HG03045 (cell line): Measurements from ENCODE around the gene ZDHHC24.

Experiments used
- ATAC-seq: cut with Tn5 transposase; IDR thresholded peaks from one replicate; pipeline ENCODE4 v1.9.1; 2021; ENCODE audit warnings: mild to moderate bottlenecking, moderate library complexity; ENCODE audit not compliant: unreplicated experiment

Gene ZDHHC24

GRCh38 chr11:66567787-66568123 is 21.9 kb upstream of the ZDHHC24 start:
- no peak for ATAC-seq

GRCh38 chr11:66566221-66566620 is 20.4 kb upstream of the ZDHHC24 start:
- no peak for ATAC-seq

GRCh38 chr11:66564984-66565383 is 19.1 kb upstream of the ZDHHC24 start:
- ATAC-seq: no peak

- ATAC-seq: no peak
Observed at GRCh38 chr11:66564538-66564937, 18.7 kb upstream of the ZDHHC24 start.

GRCh38 chr11:66563832-66564231 is 18.0 kb upstream of the ZDHHC24 start:
- no peak for ATAC-seq

- no peak for ATAC-seq
Observed at GRCh38 chr11:66562907-66563583, 17.2 kb upstream of the ZDHHC24 start.

- ATAC-seq: no peak
Observed at GRCh38 chr11:66562275-66562674, 16.4 kb upstream of the ZDHHC24 start.

- no peak for ATAC-seq
Observed at GRCh38 chr11:66561975-66562248, 16.1 kb upstream of the ZDHHC24 start.

- ATAC-seq: no peak
Observed at GRCh38 chr11:66561178-66561974, 15.5 kb upstream of the ZDHHC24 start.

- no peak for ATAC-seq
Observed at GRCh38 chr11:66559866-66560676, 14.2 kb upstream of the ZDHHC24 start.

GRCh38 chr11:66559142-66559865 is 13.5 kb upstream of the ZDHHC24 start:
- no peak for ATAC-seq

- ATAC-seq: no peak
Observed at GRCh38 chr11:66557733-66558326, 12.0 kb upstream of the ZDHHC24 start.

GRCh38 chr11:66556086-66556485 is 10.2 kb upstream of the ZDHHC24 start:
- no peak for ATAC-seq

- no peak for ATAC-seq
Observed at GRCh38 chr11:66555416-66555815, 9.6 kb upstream of the ZDHHC24 start.

GRCh38 chr11:66554602-66555001 is 8.8 kb upstream of the ZDHHC24 start:
- ATAC-seq: no peak

GRCh38 chr11:66550887-66551286 is 5.0 kb upstream of the ZDHHC24 start:
- no peak for ATAC-seq

- no peak for ATAC-seq
Observed at GRCh38 chr11:66549696-66550095, 3.8 kb upstream of the ZDHHC24 start.

GRCh38 chr11:66548774-66549630 is 3.2 kb upstream of the ZDHHC24 start:
- ATAC-seq: no peak

- ATAC-seq: no peak
Observed at GRCh38 chr11:66548041-66548440, 2.2 kb upstream of the ZDHHC24 start.

- no peak for ATAC-seq
Observed at GRCh38 chr11:66547662-66548009, 1.8 kb upstream of the ZDHHC24 start.
